Ishikawa (cell line): ENCODE measurements around the gene RPL35.

ENCODE experiments used
- CEBPB ChIP-seq: IDR thresholded peaks from 2 replicates; pipeline ENCODE4 v1.6.1; 2012
- CREB1 ChIP-seq: IDR thresholded peaks from 2 replicates; pipeline ENCODE4 v1.6.1; 2012; ENCODE audit warnings: low read depth
- EGR1 ChIP-seq: IDR thresholded peaks from 2 replicates; pipeline ENCODE4 v1.6.1; 2012
- EP300 ChIP-seq: IDR thresholded peaks from 2 replicates; pipeline ENCODE4 v1.6.1; 2012; ENCODE audit warnings: borderline replicate concordance
- FOXM1 ChIP-seq: IDR thresholded peaks from 2 replicates; pipeline ENCODE4 v1.6.1; 2012; ENCODE audit warnings: low read depth, borderline replicate concordance
- NFIC ChIP-seq: IDR thresholded peaks from 2 replicates; pipeline ENCODE4 v1.6.1; 2012
- RAD21 ChIP-seq: IDR thresholded peaks from 2 replicates; pipeline ENCODE4 v1.6.1; 2012; ENCODE audit warnings: low read depth
- TAF1 ChIP-seq: IDR thresholded peaks from 2 replicates; pipeline ENCODE4 v1.6.1; 2012; ENCODE audit warnings: low read depth, mild to moderate bottlenecking
- TCF12 ChIP-seq: IDR thresholded peaks from 2 replicates; pipeline ENCODE4 v1.6.1; 2012; ENCODE audit warnings: low read depth
- TEAD4 ChIP-seq: IDR thresholded peaks from 2 replicates; pipeline ENCODE4 v1.6.1; 2012
- YY1 ChIP-seq: IDR thresholded peaks from 2 replicates; pipeline ENCODE4 v1.6.1; 2012; ENCODE audit warnings: low read depth
- ZBTB7A ChIP-seq: IDR thresholded peaks from 2 replicates; pipeline ENCODE4 v1.6.1; 2012; ENCODE audit warnings: low read depth
- TF ChIP-seq, protein P1 (sequence below): IDR thresholded peaks from 2 replicates; pipeline ENCODE4 v1.6.1; 2012
- TF ChIP-seq, protein P2 (sequence below): IDR thresholded peaks from 2 replicates; pipeline ENCODE4 v1.6.1; 2012; ENCODE audit warnings: low read depth, mild to moderate bottlenecking
- TF ChIP-seq, protein P3 (sequence below): IDR thresholded peaks from 2 replicates; pipeline ENCODE4 v1.6.1; 2012

Gene RPL35

DNA sequence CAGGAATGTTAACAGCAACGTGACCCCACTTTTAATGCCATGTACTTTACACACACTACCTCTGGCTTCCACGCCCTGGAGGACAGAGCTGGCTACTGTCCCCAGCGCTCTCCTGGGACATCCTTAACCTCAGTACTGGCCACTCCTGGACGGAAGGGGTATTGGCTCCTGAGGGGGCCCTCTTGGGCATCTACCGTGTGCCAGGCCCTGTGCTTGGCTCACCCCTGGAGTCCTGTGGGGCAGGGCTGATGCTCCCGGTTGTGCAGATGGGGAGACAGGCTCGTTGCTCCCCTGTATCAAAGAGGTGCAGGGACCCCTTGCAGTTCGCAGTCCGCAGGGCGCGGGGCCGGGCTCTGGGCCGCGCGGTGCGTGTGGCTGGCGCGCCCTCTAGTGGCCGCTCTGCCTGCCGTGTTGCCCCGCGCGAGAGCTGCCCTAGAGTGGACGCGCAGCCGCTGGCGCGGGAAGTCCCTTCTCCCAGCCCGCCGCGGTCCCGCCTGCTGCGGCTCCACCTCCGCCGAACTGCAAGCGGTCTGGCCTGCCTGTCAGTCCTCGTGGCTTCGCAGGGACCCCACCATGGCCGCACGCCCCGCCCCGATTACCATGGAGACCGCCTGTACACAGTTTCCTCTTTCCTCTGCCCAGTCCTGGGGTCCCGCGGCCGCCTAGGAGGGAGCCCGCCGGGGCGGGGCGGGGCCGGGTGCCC lies 8.8 kb downstream of the RPL35 start, which contains the start of gene WDR38:
Gene WDR38, plus strand, starts transcription at position 632 of the 703 bp plus-strand sequence. CDS start 72 bp downstream, outside the sequence.
- TF ChIP-seq EGR1 (peak; percentile 17; the same call in 1 of the 2 replicates), CEBPB (no peak), YY1 (peak; percentile 17), FOXM1 (no peak), TAF1 (no peak), ZBTB7A (no peak), RAD21 (peak; percentile 81), CREB1 (no peak)
- TF ChIP-seq, protein P1, sequence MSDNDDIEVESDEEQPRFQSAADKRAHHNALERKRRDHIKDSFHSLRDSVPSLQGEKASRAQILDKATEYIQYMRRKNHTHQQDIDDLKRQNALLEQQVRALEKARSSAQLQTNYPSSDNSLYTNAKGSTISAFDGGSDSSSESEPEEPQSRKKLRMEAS = peak; percentile 73; the same call in 1 of the 2 replicates
- TF ChIP-seq, protein P2, sequence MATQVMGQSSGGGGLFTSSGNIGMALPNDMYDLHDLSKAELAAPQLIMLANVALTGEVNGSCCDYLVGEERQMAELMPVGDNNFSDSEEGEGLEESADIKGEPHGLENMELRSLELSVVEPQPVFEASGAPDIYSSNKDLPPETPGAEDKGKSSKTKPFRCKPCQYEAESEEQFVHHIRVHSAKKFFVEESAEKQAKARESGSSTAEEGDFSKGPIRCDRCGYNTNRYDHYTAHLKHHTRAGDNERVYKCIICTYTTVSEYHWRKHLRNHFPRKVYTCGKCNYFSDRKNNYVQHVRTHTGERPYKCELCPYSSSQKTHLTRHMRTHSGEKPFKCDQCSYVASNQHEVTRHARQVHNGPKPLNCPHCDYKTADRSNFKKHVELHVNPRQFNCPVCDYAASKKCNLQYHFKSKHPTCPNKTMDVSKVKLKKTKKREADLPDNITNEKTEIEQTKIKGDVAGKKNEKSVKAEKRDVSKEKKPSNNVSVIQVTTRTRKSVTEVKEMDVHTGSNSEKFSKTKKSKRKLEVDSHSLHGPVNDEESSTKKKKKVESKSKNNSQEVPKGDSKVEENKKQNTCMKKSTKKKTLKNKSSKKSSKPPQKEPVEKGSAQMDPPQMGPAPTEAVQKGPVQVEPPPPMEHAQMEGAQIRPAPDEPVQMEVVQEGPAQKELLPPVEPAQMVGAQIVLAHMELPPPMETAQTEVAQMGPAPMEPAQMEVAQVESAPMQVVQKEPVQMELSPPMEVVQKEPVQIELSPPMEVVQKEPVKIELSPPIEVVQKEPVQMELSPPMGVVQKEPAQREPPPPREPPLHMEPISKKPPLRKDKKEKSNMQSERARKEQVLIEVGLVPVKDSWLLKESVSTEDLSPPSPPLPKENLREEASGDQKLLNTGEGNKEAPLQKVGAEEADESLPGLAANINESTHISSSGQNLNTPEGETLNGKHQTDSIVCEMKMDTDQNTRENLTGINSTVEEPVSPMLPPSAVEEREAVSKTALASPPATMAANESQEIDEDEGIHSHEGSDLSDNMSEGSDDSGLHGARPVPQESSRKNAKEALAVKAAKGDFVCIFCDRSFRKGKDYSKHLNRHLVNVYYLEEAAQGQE = no peak
- TF ChIP-seq, protein P3, sequence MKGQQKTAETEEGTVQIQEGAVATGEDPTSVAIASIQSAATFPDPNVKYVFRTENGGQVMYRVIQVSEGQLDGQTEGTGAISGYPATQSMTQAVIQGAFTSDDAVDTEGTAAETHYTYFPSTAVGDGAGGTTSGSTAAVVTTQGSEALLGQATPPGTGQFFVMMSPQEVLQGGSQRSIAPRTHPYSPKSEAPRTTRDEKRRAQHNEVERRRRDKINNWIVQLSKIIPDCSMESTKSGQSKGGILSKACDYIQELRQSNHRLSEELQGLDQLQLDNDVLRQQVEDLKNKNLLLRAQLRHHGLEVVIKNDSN = no peak

DNA sequence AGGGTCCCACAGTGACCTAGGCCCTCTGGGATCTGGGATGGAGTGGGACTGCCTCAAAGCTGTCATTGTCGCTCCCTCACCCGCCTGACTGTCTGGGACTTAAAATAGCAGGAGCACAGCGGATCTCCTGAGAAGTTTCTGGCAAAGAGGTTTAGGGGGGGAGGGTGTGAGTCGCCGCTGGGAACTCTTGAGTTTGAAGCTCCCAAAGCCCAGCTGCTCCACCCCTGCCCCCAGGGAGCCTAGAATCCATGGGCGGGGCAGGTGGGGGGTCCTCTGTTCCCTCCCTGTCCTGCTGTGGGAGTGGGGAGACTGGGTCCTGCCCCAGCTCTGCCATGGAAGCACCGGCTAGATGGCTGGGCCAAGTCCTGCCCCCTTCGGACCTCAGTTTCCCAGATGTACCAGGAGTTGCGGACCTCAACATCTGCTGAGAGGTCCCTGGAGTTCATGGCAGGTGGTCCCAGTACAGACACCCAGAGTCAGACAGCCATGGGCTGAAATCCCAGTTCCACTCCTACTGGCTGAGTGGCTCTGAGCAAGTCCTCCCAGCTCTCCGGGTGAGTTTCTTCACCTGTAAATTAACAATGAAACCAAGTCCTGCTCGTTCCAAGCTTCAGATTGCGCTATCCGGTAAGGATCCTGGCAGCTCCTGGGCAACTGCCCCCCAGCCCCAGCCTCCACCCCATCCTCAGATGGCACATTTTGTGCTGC lies 9.5 kb downstream of the RPL35 start:
- TF ChIP-seq RAD21 = no peak
- no peak for TF ChIP-seq FOXM1
- no peak for TF ChIP-seq CEBPB
- TF ChIP-seq, protein P3 = no peak
- TF ChIP-seq TAF1 = no peak
- TF ChIP-seq, protein P2 = no peak
- no peak for TF ChIP-seq EP300
- TF ChIP-seq TEAD4 = no peak
- no peak for TF ChIP-seq ZBTB7A
- TF ChIP-seq EGR1 = no peak
- no peak for TF ChIP-seq NFIC
- TF ChIP-seq, protein P1 = no peak
- TF ChIP-seq CREB1 = no peak
- TF ChIP-seq TCF12 = no peak
- no peak for TF ChIP-seq YY1

DNA sequence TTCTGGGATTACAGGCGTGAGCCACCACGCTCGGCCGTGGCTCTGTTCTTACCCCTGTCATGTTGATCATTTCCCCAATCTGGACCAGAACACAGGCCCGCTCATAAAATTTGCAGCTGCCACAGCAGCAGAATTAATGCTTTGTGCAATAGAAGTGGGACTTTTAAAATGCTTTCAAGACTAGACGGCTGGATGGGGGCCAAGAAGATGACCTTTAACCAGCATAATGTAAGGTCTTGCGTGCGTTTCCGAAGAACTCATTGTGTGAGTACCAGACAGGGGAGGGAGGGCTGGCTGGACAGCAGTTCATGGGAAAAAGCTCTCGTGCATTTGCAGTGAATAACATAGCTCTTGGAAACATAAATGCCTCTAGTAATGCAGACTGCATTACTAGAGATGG lies 12.0 kb downstream of the RPL35 start:
- TF ChIP-seq TEAD4 (no peak), NFIC (peak; percentile 33; the same call in 1 of the 2 replicates)

DNA sequence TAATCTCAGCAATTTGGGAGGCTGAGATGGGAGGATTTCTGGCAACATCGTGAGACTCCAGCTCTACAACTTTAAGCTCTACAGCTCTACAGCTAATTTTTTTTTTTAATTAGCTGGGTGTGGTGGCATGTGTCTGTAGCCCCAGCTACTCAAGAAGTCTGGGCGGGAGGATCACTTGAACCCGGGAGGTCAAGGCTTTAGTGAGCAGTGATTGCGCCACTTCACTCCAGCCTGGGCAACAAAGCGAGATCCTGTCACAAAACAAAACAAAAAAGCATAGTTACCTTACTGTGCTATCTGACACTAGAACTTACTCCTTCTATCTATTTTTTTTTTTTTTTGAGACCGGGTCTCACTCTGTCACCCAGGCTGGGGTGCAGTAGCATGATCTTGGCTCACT lies 14.8 kb downstream of the RPL35 start:
- TF ChIP-seq YY1 (no peak), NFIC (no peak), FOXM1 (no peak), CEBPB (no peak), EGR1 (no peak), RAD21 (no peak), TEAD4 (no peak), EP300 (no peak), ZBTB7A (no peak), CREB1 (no peak), TCF12 (no peak), TAF1 (no peak)
- TF ChIP-seq, protein P2 = no peak
- TF ChIP-seq, protein P3 = no peak
- TF ChIP-seq, protein P1 = no peak
